ENCODE results near the gene GTPBP4.
"Not testable (repeated sequence)": the region's sequence is repeated elsewhere in the genome, so short reads cannot be mapped to it uniquely, and the experiment has no call there.

Gene GTPBP4

DNA sequence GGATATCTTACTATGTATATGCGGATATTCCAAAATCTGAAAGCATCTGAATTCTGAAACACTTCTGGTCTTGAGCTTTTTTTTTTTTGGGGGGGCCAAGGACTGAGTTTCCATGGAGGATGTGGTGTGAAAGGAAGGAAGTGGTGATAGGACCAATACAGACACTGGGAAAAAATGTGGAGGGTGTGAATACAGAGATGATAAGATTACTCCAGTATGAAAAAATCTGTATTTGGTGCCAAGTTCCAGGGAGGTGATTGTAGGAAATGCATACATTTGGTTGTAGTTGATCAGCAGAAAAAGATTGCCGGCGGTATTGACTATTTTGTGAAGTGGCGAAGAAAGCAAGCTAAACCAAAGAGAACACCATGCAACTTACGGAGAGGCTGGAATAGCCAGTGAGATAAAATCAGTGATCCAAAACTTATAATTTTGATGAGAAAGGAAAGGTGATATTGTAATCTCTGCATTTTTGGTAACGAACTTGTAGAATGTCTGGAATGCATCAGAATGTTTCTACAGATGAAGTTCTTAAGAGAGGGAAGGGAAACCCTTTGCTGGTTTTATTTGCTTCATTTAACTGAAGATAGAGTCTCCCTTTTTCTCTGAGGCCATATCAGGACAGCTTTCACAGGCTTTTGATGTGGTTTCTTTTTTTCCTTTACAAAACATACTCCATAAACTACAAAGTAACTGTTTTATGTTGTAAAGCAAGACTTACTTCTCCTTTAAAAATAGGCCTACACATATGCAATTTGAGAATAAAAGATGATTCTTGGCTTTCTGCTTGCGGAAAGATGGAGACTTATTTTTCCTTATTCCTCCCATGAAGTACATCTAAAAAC, 73.9 kb downstream of the GTPBP4 start:
- H3K36me3 ChIP-seq (ENCODE audit: control insufficient read depth in 2 of 2, insufficient read depth in 2 of 2, low read length in 2 of 2) = peaks cover 2 to 13% of the 10 kb centered on the region in 2 donors
- H3K27me3 ChIP-seq (ENCODE audit: control insufficient read depth in 2 of 2, insufficient read depth in 2 of 2, low read length in 2 of 2) = no peaks in the 10 kb centered on the region
- no peak overlapping the region for H3K27ac ChIP-seq (ENCODE audit: low read depth in 2 of 2, low read length in 2 of 2)
- H3K4me3 ChIP-seq (ENCODE audit: low read length in 2 of 2) = no peak overlapping the region
- H3K4me1 ChIP-seq (ENCODE audit: control insufficient read depth in 2 of 2, insufficient read depth in 2 of 2, low read length in 2 of 2) = peaks cover 5 to 9% of the 10 kb centered on the region in 2 donors
- no peak overlapping the region for H3K9ac ChIP-seq (ENCODE audit: low read depth in 1 of 2, low read length in 2 of 2)
- H3K9me3 ChIP-seq (ENCODE audit: control insufficient read depth in 2 of 2, low read length in 2 of 2) = no peaks in the 10 kb centered on the region

DNA sequence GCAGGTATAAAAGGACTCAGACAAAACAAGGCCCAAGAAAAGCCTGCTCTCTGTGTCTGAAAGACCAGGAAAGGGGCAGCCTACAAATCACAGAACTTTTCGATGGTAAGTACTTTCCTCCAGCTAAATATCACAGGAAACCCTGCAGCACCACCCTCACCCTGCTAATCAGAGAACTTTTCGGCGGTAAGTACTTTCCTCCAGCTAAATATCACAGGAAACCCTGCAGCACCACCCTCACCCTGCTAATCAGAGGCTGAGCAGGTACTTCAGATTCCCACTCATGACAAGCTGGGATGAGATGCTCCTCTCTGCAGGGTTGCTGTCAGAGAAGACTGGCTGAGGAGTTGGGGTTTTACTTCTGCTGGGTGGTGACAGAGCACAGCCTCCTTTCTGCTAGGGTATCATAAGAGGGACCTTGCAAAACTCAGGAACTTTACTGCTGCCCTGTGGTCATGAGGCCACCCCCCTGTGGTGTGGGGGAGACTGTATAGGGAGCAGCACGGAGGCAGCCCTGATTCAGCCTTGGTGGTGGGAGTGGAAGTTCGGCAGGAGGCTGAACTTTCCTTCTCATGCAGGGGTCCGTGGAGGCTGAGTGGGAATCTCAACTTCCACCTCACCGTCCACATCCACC, 75.1 kb downstream of the GTPBP4 start:
- no peaks in the 10 kb centered on the region for H3K4me1 ChIP-seq (ENCODE audit: control insufficient read depth in 2 of 2, insufficient read depth in 2 of 2, low read length in 2 of 2)
- H3K4me3 ChIP-seq (ENCODE audit: low read length in 2 of 2) = no peak overlapping the region
- no peak overlapping the region for H3K9ac ChIP-seq (ENCODE audit: low read depth in 1 of 2, low read length in 2 of 2)
- H3K36me3 ChIP-seq (ENCODE audit: control insufficient read depth in 2 of 2, insufficient read depth in 2 of 2, low read length in 2 of 2) = peaks cover 2 to 13% of the 10 kb centered on the region in 2 donors
- H3K27me3 ChIP-seq (ENCODE audit: control insufficient read depth in 2 of 2, insufficient read depth in 2 of 2, low read length in 2 of 2) = no peaks in the 10 kb centered on the region
- H3K27ac ChIP-seq (ENCODE audit: low read depth in 2 of 2, low read length in 2 of 2) = no peak overlapping the region
- H3K9me3 ChIP-seq (ENCODE audit: control insufficient read depth in 2 of 2, low read length in 2 of 2) = no peaks in the 10 kb centered on the region

DNA sequence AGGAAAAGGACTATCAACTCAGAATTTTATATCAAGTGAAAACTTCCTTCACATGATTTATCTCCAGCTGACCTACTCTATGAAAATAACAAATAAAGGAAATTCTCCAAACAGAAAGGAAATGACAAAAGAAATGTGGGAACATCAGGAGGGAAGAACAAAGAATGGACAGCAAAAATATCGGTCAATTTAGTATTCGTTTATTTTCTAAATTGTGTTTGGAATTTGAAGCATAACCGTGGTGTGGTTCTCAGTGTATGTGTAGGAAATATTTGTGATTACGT, 76.7 kb downstream of the GTPBP4 start:
- Histone ChIP-seq H3K27me3 (ENCODE audit: control insufficient read depth in 2 of 2, insufficient read depth in 2 of 2, low read length in 2 of 2) (no peaks in the 10 kb centered on the region), H3K9me3 (ENCODE audit: control insufficient read depth in 2 of 2, low read length in 2 of 2) (no peaks in the 10 kb centered on the region), H3K27ac (ENCODE audit: low read depth in 2 of 2, low read length in 2 of 2) (no peak overlapping the region), H3K4me3 (ENCODE audit: low read length in 2 of 2) (no peak overlapping the region), H3K36me3 (ENCODE audit: control insufficient read depth in 2 of 2, insufficient read depth in 2 of 2, low read length in 2 of 2) (peaks cover 2 to 13% of the 10 kb centered on the region in 2 donors), H3K9ac (ENCODE audit: low read depth in 1 of 2, low read length in 2 of 2) (no peak overlapping the region), H3K4me1 (ENCODE audit: control insufficient read depth in 2 of 2, insufficient read depth in 2 of 2, low read length in 2 of 2) (no peaks in the 10 kb centered on the region)

DNA sequence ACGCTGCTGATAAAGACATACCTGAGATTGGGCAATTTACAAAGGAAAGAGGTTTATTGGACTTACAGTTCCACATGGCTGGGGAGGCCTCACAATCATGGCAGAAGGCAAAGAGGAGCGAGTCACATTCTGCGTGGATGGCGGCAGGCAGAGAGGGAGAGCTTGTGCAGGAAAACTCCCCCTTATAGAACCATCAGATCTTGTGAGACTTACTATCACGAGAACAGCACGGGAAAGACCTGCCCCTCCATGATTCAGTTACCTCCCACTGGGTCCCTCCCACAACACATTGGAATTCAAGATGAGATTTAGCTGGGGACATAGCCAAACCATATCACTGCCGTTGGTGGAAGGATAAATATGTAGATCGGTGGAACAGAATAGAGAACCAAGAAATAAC, 78.5 kb downstream of the GTPBP4 start:
- not testable (repeated sequence) for H3K9me3 ChIP-seq (ENCODE audit: control insufficient read depth in 2 of 2, low read length in 2 of 2); H3K4me3 ChIP-seq (ENCODE audit: low read length in 2 of 2); H3K27me3 ChIP-seq (ENCODE audit: control insufficient read depth in 2 of 2, insufficient read depth in 2 of 2, low read length in 2 of 2); H3K9ac ChIP-seq (ENCODE audit: low read depth in 1 of 2, low read length in 2 of 2); H3K27ac ChIP-seq (ENCODE audit: low read depth in 2 of 2, low read length in 2 of 2); H3K4me1 ChIP-seq (ENCODE audit: control insufficient read depth in 2 of 2, insufficient read depth in 2 of 2, low read length in 2 of 2)
- peaks cover 2 to 10% of the 10 kb centered on the region in 2 donors for H3K36me3 ChIP-seq (ENCODE audit: control insufficient read depth in 2 of 2, insufficient read depth in 2 of 2, low read length in 2 of 2)

DNA sequence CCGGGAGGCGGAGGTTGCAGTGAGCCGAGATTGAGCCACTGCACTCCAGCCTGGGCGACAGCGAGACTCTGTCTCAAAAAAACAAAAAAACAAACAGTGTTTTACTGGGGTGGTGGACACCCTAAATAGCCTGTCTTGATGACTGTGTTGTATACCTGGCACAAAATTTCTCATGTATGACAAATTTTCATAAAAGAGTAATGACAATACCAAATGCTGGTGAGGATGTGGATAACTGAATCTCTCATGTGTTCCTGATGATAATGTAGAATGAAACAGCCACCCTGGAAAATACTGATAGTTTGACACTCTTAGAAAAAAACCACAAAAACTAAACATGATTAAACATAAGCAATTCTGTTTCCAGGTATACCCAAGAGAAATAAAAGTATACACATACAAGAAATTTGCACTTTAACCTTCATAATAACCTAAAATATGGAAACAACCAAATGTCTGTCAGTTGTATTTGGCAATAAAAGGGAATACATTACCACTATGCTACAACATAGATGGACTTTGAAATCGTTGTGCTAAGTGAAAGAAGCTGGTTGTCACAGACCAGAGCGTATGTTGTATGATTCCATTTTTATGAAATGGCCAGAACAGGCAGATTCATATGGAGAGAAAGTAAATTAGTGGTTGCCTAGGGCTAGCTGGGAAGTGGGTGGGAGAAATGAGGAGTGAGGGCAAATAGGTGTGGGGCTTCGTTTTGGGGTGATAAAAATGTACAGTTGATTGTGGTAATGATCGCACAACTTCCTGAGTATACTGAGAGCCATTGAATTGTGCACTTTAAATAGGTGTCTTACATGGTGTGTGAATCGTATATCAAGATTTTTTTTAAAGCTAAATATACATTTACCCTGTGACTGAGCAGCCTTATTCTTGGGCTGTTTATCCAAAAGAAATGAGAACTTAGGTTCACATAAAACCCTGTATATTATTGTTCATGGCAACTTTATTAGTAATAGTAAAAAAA, 80.4 kb downstream of the GTPBP4 start:
- peaks cover 6 to 16% of the 10 kb centered on the region in 2 donors for H3K36me3 ChIP-seq (ENCODE audit: control insufficient read depth in 2 of 2, insufficient read depth in 2 of 2, low read length in 2 of 2)
- peak overlapping the region; percentile 45 to 76 for H3K27ac ChIP-seq (ENCODE audit: low read depth in 2 of 2, low read length in 2 of 2)
- H3K27me3 ChIP-seq (ENCODE audit: control insufficient read depth in 2 of 2, insufficient read depth in 2 of 2, low read length in 2 of 2) = no peaks in the 10 kb centered on the region
- H3K4me3 ChIP-seq (ENCODE audit: low read length in 2 of 2) = peak overlapping the region; percentile 32 to 58
- no peaks in the 10 kb centered on the region for H3K4me1 ChIP-seq (ENCODE audit: control insufficient read depth in 2 of 2, insufficient read depth in 2 of 2, low read length in 2 of 2)
- peak overlapping the region in 1 of 2 donors; percentile 39 for H3K9ac ChIP-seq (ENCODE audit: low read depth in 1 of 2, low read length in 2 of 2)
- no peaks in the 10 kb centered on the region for H3K9me3 ChIP-seq (ENCODE audit: control insufficient read depth in 2 of 2, low read length in 2 of 2)

All from mucosa of rectum (tissue), 2 donors.